AG10803 (cell line): ENCODE data around the gene FAM3D.

Source experiments
- DNase-seq: peaks from one replicate; pipeline ENCODE4 v3.0.0; 2010; ENCODE audit warnings: low read depth
- H3K4me3 ChIP-seq: 2 replicates; pipeline ENCODE4 v1.5.1; 2011; ENCODE audit warnings: mild to moderate bottlenecking, low read length, control low read depth
- TF ChIP-seq, protein P1 (sequence below): conservative IDR thresholded peaks from 2 replicates; pipeline ENCODE4 v1.5.1; 2011; ENCODE audit warnings: mild to moderate bottlenecking, low read length, control low read depth, inconsistent platforms

FAM3D gene

DNA sequence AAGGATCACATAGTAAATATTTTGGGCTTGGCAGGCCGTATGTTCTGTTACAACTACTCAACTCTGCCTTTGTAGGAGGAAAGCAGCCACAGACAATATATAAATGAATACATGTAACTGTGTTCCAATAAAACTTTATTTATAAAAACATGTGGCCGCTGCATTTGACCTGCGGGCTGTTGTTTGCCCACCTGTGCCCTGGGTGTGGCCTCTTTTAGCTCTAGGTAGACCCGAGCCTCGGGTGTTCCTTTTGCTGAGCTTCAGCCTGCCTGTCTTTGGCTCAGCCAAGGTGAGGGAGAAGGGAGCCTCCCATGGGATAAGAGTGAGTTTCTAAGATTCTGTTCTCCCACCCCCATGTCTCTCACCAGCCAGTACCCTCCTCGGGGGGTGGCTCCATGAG is 5.6 kb downstream of the FAM3D start:
- DNase-seq = no peak
- no peak overlapping the region for H3K4me3 ChIP-seq
- TF ChIP-seq, protein P1, sequence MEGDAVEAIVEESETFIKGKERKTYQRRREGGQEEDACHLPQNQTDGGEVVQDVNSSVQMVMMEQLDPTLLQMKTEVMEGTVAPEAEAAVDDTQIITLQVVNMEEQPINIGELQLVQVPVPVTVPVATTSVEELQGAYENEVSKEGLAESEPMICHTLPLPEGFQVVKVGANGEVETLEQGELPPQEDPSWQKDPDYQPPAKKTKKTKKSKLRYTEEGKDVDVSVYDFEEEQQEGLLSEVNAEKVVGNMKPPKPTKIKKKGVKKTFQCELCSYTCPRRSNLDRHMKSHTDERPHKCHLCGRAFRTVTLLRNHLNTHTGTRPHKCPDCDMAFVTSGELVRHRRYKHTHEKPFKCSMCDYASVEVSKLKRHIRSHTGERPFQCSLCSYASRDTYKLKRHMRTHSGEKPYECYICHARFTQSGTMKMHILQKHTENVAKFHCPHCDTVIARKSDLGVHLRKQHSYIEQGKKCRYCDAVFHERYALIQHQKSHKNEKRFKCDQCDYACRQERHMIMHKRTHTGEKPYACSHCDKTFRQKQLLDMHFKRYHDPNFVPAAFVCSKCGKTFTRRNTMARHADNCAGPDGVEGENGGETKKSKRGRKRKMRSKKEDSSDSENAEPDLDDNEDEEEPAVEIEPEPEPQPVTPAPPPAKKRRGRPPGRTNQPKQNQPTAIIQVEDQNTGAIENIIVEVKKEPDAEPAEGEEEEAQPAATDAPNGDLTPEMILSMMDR = no peak

DNA sequence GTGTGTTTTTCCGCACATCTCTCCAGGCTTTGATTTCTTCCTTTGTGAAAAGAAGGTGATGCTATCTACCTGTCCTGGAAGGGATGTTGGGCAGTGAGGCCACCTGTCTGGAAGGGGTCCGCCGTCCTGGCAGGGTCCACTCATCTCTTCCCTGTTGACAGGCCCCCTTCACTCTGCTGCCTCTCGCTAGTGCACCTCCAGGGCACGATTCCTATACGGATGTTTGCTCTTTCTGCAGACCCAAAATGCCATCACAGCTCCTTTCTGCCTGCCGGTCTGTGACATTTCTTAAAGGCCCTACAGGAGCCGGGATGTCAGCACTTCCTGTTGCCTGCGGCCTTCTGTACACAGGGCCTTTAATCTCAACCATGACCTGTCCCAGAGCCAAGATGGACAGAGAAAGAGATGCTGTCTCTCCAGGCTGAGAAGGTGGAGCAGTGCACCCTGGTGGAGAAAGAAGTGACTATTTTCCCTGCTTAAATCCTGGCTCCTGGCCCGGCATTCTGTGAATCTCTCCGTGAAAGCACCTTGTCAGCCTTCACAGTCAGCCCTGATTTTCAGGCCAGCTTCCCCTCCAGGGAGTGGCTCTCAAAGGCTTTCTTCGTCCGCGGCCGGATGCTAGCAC is 7.4 kb downstream of the FAM3D start:
- peak; percentile 42 for DNase-seq
- TF ChIP-seq, protein P1 = peak; percentile 49
- no peak overlapping the region for H3K4me3 ChIP-seq

DNA sequence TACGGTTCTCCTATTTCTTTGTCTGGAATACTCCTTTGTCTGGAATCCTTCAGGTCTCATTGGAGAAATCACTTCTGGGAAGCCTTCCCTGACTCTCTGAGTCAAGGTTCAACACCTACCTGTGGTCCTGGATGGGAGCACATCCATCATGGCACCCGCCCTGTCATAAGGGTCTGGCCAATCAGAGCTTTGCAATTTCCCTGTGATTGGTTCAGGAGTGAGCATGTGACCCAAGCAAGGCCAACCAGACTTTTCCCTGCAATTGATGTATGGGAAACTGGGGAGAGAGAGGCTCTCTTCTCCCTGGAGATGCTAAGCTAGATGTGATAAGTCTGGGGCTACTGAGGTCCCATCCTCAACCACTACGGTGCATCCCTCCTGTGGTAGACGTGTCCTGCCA is 8.1 kb downstream of the FAM3D start:
- no peak overlapping the region for H3K4me3 ChIP-seq
- TF ChIP-seq, protein P1 = no peak
- DNase-seq = no peak

DNA sequence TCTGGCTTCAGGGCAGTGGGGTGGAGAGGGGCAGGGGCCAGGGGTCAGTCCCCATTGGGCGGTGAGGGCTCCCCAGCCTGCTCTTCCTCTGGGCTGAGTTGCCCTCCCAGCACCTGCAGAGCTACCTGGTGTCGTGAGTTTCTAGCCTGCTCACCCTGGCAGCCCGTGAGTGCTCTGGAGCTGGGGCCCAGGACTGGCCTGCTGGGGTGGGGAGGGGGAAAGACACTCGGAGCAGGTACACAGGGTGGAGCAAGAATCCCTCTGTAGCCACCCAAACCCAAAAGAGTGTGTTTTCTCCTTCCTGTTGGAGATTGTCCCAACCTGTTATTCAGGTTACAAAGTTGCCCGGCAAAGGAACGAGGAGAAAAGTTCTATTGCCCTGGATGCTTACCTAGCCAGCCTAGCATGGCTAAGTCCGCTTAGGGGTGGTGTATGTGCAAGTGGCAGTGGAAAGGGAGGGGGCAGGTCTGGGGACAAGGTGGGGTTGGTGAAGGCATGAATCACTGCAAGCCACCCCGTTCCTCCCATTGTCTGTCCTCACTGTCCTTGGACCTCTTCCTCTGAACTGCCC is 8.9 kb downstream of the FAM3D start:
- no peak for DNase-seq
- H3K4me3 ChIP-seq = no peak overlapping the region
- TF ChIP-seq, protein P1 = no peak

DNA sequence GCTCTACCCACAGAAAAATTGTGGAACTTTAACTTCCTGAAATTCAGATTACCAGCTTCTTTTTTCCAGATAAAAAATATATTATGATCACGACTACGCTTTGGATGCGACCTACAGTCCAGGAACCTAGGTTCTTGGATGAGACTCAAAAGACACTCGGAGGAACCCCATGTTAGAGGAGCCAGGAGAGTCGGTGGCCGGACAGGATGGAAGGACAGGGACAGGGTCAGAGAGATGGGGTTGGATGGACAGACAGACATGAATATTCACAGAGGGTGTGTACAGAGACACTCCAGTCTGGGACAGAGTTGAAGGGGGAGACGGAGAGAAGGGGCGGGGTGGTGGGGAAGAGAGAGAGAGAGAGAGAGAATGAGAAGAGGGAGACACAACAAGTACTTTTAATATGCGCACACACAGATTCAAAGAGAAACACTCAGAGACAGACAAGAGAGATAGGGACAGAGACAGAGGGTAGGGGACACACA is 9.5 kb downstream of the FAM3D start:
- DNase-seq = no peak
- TF ChIP-seq, protein P1 = no peak
- no peak overlapping the region for H3K4me3 ChIP-seq

DNA sequence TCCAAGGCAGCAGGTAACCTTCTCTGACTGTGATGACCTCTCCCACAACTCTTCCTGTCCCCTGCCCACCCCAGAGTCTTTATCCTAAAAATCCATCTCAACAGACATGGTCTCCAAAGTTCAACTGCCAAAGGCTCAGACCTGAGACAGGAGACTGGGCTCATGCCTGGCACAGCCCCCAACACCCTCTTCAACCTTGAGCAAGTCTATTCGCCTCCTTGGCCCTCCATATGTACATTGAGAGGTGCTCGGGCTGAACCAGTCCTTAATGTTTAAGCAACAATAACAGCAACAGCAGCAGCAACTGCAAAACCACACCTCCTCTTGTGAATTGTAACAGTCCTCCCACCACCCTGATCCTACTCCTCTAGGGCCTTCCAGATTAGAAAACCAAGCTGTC is 9.9 kb downstream of the FAM3D start:
- TF ChIP-seq, protein P1 = no peak
- DNase-seq = no peak
- H3K4me3 ChIP-seq = no peak overlapping the region

DNA sequence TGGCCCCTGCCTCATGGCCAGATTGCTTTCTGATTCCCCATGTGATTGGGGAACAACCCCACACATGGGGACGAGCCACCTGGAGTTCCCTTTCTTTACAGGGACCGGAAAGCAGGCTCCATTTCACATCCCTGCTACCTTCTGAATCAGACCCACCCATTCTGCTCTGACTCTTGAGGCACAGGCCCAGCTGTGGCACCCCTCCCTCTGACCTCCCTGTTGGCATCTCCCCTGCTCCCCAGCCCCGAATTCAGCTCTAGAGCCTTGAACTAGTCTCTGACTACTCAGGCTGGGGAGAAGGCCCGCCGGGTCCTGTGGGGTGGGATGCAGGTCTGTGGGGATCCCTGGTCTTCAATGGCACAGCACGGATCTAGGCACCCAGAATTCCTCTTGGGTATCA is 12.1 kb downstream of the FAM3D start:
- TF ChIP-seq, protein P1 = no peak
- no peak overlapping the region for H3K4me3 ChIP-seq

More for the DNA sequence above, 12.1 kb downstream of the FAM3D start:
- no peak for DNase-seq
